ENCODE measurements around the gene PRRT4.

PRRT4 gene

DNA sequence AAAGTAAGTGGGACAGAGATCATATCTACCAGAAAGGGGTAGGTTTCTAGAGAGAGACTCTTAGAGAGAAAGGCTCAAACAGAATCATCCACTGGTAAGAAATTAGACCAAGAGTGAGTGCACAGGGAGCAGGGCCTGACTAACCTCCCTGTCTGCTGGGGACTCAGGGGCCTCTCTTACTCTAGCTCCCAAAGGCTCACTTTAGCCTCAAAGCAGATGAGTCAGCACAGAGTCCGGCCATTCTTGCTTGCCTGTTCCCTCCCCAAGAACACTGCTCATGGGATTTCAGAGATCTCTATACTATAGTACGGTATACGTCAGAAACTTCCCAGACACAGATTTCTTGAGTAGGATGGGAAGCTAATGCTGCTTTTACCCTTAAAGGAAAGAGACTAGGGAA, 50.5 kb downstream of the PRRT4 start:
- Histone ChIP-seq H3K9me3 (ENCODE audit: control insufficient read depth in 2 of 2, low read length in 2 of 2) (no peaks in the 10 kb centered on the region), H3K9ac (ENCODE audit: low read length in 2 of 2) (no peak overlapping the region), H3K27ac (ENCODE audit: low read length) (no peak overlapping the region), H3K4me3 (ENCODE audit: low read length in 2 of 2) (no peak overlapping the region), H3K4me1 (ENCODE audit: control insufficient read depth, insufficient read depth, low read length) (no peaks in the 10 kb centered on the region), H3K36me3 (ENCODE audit: control insufficient read depth in 2 of 2, insufficient read depth in 2 of 2, low read length in 2 of 2) (peaks cover 64 to 69% of the 10 kb centered on the region in 2 donors), H3K27me3 (ENCODE audit: control insufficient read depth in 1 of 2, insufficient read depth in 2 of 2, low read length in 2 of 2) (no peaks in the 10 kb centered on the region)

- no peaks in the 10 kb centered on the region for H3K4me1 ChIP-seq (ENCODE audit: control insufficient read depth, insufficient read depth, low read length)
- peaks cover 66 to 72% of the 10 kb centered on the region in 2 donors for H3K36me3 ChIP-seq (ENCODE audit: control insufficient read depth in 2 of 2, insufficient read depth in 2 of 2, low read length in 2 of 2)
- no peaks in the 10 kb centered on the region for H3K9me3 ChIP-seq (ENCODE audit: control insufficient read depth in 2 of 2, low read length in 2 of 2)
- H3K27ac ChIP-seq (ENCODE audit: low read length): no peak overlapping the region
- H3K4me3 ChIP-seq (ENCODE audit: low read length in 2 of 2): no peak overlapping the region
- H3K27me3 ChIP-seq (ENCODE audit: control insufficient read depth in 1 of 2, insufficient read depth in 2 of 2, low read length in 2 of 2): no peaks in the 10 kb centered on the region
- H3K9ac ChIP-seq (ENCODE audit: low read length in 2 of 2): no peak overlapping the region
Observed at GRCh38 chr7:128310499-128310898, 51.0 kb downstream of the PRRT4 start.

GRCh38 chr7:128309976-128310375, 51.5 kb downstream of the PRRT4 start:
- H3K9me3 ChIP-seq (ENCODE audit: control insufficient read depth in 2 of 2, low read length in 2 of 2): no peaks in the 10 kb centered on the region
- no peak overlapping the region for H3K4me3 ChIP-seq (ENCODE audit: low read length in 2 of 2)
- H3K36me3 ChIP-seq (ENCODE audit: control insufficient read depth in 2 of 2, insufficient read depth in 2 of 2, low read length in 2 of 2): peaks cover 68% of the 10 kb centered on the region in 2 donors
- H3K4me1 ChIP-seq (ENCODE audit: control insufficient read depth, insufficient read depth, low read length): no peaks in the 10 kb centered on the region
- no peak overlapping the region for H3K27ac ChIP-seq (ENCODE audit: low read length)
- no peaks in the 10 kb centered on the region for H3K27me3 ChIP-seq (ENCODE audit: control insufficient read depth in 1 of 2, insufficient read depth in 2 of 2, low read length in 2 of 2)
- no peak overlapping the region for H3K9ac ChIP-seq (ENCODE audit: low read length in 2 of 2)

- no peaks in the 10 kb centered on the region for H3K4me1 ChIP-seq (ENCODE audit: control insufficient read depth, insufficient read depth, low read length)
- no peak overlapping the region for H3K9ac ChIP-seq (ENCODE audit: low read length in 2 of 2)
- H3K36me3 ChIP-seq (ENCODE audit: control insufficient read depth in 2 of 2, insufficient read depth in 2 of 2, low read length in 2 of 2): peaks cover 63 to 66% of the 10 kb centered on the region in 2 donors
- no peak overlapping the region for H3K4me3 ChIP-seq (ENCODE audit: low read length in 2 of 2)
- H3K27ac ChIP-seq (ENCODE audit: low read length): no peak overlapping the region
- H3K27me3 ChIP-seq (ENCODE audit: control insufficient read depth in 1 of 2, insufficient read depth in 2 of 2, low read length in 2 of 2): no peaks in the 10 kb centered on the region
- H3K9me3 ChIP-seq (ENCODE audit: control insufficient read depth in 2 of 2, low read length in 2 of 2): no peaks in the 10 kb centered on the region
Observed at GRCh38 chr7:128309124-128309523, 52.4 kb downstream of the PRRT4 start.

GRCh38 chr7:128307061-128307460, 54.4 kb downstream of the PRRT4 start:
- Histone ChIP-seq H3K9ac (ENCODE audit: low read length in 2 of 2) (no peak overlapping the region), H3K4me1 (ENCODE audit: control insufficient read depth, insufficient read depth, low read length) (no peaks in the 10 kb centered on the region), H3K4me3 (ENCODE audit: low read length in 2 of 2) (no peak overlapping the region), H3K9me3 (ENCODE audit: control insufficient read depth in 2 of 2, low read length in 2 of 2) (no peaks in the 10 kb centered on the region), H3K36me3 (ENCODE audit: control insufficient read depth in 2 of 2, insufficient read depth in 2 of 2, low read length in 2 of 2) (peaks cover 56 to 59% of the 10 kb centered on the region in 2 donors), H3K27ac (ENCODE audit: low read length) (no peak overlapping the region), H3K27me3 (ENCODE audit: control insufficient read depth in 1 of 2, insufficient read depth in 2 of 2, low read length in 2 of 2) (no peaks in the 10 kb centered on the region)

DNA sequence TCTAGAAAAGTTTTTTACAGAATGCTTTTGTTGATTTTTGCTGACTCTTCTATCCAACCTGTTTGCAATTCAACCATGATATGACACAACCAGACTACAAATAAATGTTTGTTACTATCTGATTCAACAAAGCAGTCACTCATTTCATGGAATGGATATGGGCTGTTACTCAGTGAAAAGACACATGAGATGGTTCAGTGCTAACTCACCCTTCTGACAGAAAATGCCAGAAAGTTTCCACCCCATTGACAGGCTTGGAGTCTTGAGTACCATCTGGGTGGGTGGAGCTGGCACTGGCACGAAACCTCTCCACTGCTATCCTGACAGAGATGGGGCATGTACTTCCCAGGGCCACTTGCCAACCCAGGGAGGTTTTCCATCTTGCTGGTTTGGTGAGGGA, 57.3 kb downstream of the PRRT4 start:
- H3K27ac ChIP-seq (ENCODE audit: low read length): no peak overlapping the region
- H3K4me3 ChIP-seq (ENCODE audit: low read length in 2 of 2): no peak overlapping the region
- H3K9ac ChIP-seq (ENCODE audit: low read length in 2 of 2): no peak overlapping the region
- no peaks in the 10 kb centered on the region for H3K4me1 ChIP-seq (ENCODE audit: control insufficient read depth, insufficient read depth, low read length)
- H3K9me3 ChIP-seq (ENCODE audit: control insufficient read depth in 2 of 2, low read length in 2 of 2): no peaks in the 10 kb centered on the region
- no peaks in the 10 kb centered on the region for H3K27me3 ChIP-seq (ENCODE audit: control insufficient read depth in 1 of 2, insufficient read depth in 2 of 2, low read length in 2 of 2)
- H3K36me3 ChIP-seq (ENCODE audit: control insufficient read depth in 2 of 2, insufficient read depth in 2 of 2, low read length in 2 of 2): peaks cover 34 to 37% of the 10 kb centered on the region in 2 donors

DNA sequence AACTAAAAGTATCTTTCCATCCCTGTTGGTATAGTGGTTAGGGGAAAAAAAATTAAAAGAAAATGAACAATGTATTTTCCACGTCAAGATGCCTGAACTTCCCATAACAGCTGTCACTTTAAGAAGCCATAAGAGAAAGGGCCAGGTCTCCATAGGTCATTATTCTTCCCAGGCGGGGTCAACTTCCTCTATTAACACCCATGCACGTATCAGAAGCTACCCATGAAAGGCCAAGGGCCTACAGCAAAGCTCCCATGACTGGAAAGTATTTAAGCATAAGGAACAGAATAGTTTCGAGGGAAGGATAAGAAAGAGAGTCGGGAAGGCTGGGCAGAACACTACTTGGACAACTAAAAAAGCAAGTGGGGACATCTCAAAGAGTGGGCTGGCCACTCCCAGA, 57.8 kb downstream of the PRRT4 start:
- Histone ChIP-seq H3K9ac (ENCODE audit: low read length in 2 of 2) (no peak overlapping the region), H3K9me3 (ENCODE audit: control insufficient read depth in 2 of 2, low read length in 2 of 2) (no peaks in the 10 kb centered on the region), H3K4me1 (ENCODE audit: control insufficient read depth, insufficient read depth, low read length) (no peaks in the 10 kb centered on the region), H3K36me3 (ENCODE audit: control insufficient read depth in 2 of 2, insufficient read depth in 2 of 2, low read length in 2 of 2) (peaks cover 34 to 37% of the 10 kb centered on the region in 2 donors), H3K27me3 (ENCODE audit: control insufficient read depth in 1 of 2, insufficient read depth in 2 of 2, low read length in 2 of 2) (no peaks in the 10 kb centered on the region), H3K27ac (ENCODE audit: low read length) (no peak overlapping the region), H3K4me3 (ENCODE audit: low read length in 2 of 2) (no peak overlapping the region)

DNA sequence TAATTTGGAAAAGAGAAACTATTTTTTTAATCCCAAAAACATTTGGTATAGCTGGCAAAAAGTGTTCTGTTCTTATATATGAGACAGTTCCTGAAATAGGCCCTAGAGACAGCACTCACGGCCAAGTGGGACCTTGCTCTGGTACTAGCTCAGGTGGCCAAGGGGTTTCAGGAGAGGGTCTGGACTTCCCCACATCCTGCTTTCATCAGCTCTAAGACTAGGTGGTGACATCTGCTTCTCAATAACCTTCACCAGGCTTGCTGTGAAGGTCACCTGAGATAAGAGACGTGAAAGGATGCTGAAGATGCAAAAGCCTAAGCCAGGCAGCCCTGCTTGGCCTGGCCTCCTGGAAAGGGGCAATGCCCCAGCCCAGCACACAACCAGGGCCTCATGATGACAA, 58.4 kb downstream of the PRRT4 start:
- Histone ChIP-seq H3K36me3 (ENCODE audit: control insufficient read depth in 2 of 2, insufficient read depth in 2 of 2, low read length in 2 of 2) (peaks cover 30 to 35% of the 10 kb centered on the region in 2 donors), H3K9me3 (ENCODE audit: control insufficient read depth in 2 of 2, low read length in 2 of 2) (no peaks in the 10 kb centered on the region), H3K4me1 (ENCODE audit: control insufficient read depth, insufficient read depth, low read length) (no peaks in the 10 kb centered on the region), H3K9ac (ENCODE audit: low read length in 2 of 2) (no peak overlapping the region), H3K27ac (ENCODE audit: low read length) (no peak overlapping the region), H3K27me3 (ENCODE audit: control insufficient read depth in 1 of 2, insufficient read depth in 2 of 2, low read length in 2 of 2) (no peaks in the 10 kb centered on the region), H3K4me3 (ENCODE audit: low read length in 2 of 2) (no peak overlapping the region)

GRCh38 chr7:128302139-128302538, 59.4 kb downstream of the PRRT4 start:
- no peaks in the 10 kb centered on the region for H3K9me3 ChIP-seq (ENCODE audit: control insufficient read depth in 2 of 2, low read length in 2 of 2)
- H3K4me1 ChIP-seq (ENCODE audit: control insufficient read depth, insufficient read depth, low read length): no peaks in the 10 kb centered on the region
- H3K4me3 ChIP-seq (ENCODE audit: low read length in 2 of 2): no peak overlapping the region
- no peak overlapping the region for H3K27ac ChIP-seq (ENCODE audit: low read length)
- no peak overlapping the region for H3K9ac ChIP-seq (ENCODE audit: low read length in 2 of 2)
- H3K27me3 ChIP-seq (ENCODE audit: control insufficient read depth in 1 of 2, insufficient read depth in 2 of 2, low read length in 2 of 2): no peaks in the 10 kb centered on the region
- peaks cover 25 to 27% of the 10 kb centered on the region in 2 donors for H3K36me3 ChIP-seq (ENCODE audit: control insufficient read depth in 2 of 2, insufficient read depth in 2 of 2, low read length in 2 of 2)

Data from stomach smooth muscle (tissue), 2 donors.